Measurements from ENCODE around the gene SERTM2. TPM values are rescaled to one million over a fixed set of nuclear protein-coding genes. Genes with fewer than 3 reads are reported as not detected.
"Not testable (repeated sequence)": the region's sequence is repeated elsewhere in the genome, so short reads cannot be mapped to it uniquely, and the experiment has no call there.

SERTM2 gene
- not detected for polyA plus RNA-seq (2013, experiment 1 of 2; ENCODE audit: insufficient read length)
- polyA plus RNA-seq (2013, experiment 2 of 2; ENCODE audit: insufficient read length) = not detected

DNA sequence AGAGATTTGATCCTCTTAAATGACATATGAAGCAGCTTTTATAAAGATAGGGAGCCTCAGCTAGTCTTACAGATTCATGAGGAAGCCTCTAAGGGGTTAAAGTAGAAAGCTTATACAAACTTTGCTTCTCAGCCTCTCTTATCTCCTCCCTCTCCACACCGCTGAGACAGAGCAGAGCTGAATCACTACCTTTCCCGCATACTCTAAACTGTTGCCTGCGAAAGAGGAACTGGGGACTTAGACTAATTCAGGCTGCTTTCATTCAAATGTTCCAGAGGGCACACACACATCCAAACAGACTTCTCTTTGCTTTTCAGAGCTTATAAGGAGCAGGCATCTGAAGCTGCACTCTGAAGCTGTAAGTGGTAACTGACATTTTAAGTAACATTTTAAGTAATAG lies at the start of gene SERTM2:
Gene SERTM2, plus strand, starts transcription at position 169 of the 400 bp plus-strand sequence. CDS start 7,213 bp downstream, outside the sequence.
- peak; percentile 5 for DNase-seq

DNA sequence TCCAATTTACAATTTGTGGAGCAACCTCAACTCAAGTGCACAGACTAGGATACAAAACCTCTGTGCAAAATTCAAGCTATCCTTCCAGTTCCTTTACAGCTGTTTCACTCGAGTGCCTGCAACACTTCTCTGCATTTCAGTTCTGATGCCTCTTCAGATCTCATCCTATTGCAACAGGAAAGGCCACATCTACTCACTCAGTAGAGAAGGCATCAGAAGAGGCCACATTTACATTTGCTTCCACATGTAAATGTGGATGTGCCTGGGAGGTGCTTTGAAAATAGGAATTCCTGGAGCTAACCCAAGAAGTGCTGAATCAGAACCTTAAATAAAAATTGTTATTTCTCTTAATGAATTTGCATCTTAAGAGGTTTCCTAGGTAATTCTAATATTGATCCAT lies 45.8 kb upstream of the SERTM2 start:
- no peak for DNase-seq

DNA sequence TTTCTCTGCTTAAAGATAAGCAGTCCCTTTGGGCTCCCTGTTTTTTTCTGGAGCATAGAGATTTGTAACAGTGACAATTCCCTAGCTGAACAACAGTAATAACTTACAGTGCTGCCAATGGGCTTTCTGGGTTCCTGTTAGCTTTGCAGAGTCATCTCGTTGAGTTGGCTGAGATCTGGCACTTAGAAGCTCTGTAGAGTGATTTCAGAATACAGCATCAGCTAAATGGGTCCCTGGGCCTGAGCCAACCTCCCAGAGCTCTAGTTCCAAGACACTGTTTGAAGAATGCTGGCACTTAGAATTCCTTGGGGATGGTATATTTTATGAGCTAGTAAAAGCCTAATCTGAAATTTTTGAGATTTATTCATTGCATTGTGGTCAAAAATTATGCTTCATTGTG lies 43.5 kb upstream of the SERTM2 start:
- DNase-seq = no peak

DNA sequence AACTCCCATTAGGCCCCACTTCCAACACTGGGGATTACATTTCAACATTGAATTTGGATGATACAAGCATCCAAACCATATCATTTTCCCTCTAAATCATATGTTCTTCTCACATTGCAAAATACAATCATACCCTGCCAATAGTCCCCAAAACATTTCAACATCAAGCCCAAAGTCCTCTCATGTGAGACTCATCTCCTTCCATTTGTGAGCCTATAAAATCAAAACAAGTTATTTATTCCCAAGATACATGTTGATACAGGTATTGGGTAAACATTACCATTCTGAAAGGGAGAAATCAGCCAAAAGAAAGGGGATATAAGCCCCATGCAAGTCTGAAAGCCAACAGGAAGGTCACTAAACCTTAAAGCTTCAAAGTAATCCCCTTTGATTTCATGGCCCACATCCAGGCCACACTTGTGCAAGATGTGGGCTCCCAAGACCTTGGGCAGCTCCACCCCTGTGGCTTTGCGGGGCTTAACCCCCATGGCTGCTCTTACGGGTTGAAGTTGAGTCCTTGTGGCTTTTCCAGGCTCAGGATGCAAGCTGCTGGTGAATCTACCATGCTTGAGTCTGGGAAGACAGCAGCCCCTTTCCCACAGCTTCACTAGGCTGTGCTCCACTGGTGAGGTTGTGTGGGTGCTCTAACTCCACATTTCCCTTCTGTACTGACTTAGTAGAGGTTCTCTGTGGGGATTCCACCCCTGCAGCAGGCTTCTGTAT lies 40.6 kb upstream of the SERTM2 start:
- no peak for DNase-seq

DNA sequence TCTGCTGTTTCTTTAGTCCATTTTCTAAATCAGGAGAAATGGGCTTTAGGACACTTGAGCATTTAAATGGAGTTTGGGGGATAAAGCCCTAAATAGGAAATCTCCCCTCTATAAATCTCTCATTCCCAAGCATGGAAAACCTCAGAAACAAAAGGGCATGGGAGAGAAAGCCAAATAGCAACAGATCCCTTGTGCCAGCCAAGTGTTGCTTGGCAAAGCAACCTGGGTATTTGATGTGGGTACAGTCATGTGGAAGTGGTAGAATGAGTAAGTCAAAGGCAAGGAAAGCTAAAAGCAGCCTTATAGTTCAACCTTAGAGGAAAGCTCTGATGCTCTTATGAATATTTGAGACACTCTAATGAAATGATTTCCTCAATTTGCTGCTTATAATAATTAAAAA lies 29.5 kb upstream of the SERTM2 start:
- DNase-seq = no peak

DNA sequence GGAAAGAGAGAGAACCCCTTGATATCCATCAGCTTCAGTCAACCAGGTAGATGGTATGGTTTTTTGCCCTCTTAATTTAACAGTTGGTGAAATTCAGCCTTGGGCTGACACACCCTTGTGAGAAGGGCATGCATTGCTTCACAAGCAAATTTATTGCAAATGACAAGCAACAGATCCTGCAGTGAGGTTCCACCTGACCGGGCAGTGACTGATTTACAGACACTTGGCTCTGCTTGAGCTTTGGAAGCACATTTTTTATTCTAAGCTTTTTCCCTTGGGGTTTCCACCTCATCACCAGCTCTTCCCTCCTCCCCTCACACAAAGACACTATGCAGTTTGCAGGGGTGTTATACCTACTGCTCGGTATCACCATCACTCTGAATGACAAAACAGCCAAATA lies 28.3 kb upstream of the SERTM2 start:
- DNase-seq = no peak

DNA sequence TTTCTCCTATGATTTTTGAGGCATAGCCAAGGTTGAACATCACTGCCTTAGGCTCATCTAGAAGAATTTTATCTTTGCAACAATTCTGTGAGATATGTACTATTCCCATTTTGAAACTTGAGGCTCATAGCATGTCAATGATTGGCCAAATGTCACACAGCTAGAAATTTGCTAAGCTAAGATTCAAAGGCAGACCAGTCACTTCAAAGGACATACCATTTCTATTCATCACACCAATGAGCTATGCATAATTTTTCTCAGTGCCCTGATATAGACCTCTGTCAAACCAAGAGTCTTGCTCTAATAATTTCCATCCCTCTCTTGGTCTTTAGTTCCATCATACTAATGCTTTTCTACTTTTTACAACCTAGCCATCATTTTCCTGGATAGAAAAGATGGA lies 27.6 kb upstream of the SERTM2 start:
- no peak for DNase-seq

DNA sequence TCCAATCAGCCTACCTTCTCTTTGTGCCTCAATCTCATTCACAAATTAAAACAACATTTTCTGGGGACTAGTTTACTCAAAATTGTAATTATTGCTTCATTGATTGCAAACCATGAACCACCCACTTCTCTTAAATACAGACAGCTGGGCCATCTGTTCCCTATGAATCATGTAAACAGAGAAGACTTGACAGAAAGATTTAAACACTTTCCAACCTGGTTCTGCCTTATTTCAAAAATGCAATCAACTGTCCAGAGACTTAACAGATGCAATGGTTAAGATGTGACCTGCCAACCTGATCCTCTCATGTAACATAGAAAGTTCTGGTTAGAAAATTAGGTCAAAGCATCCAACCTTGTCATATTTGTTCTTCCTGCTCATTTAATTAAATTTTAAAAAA lies 20.8 kb upstream of the SERTM2 start:
- DNase-seq = no peak

DNA sequence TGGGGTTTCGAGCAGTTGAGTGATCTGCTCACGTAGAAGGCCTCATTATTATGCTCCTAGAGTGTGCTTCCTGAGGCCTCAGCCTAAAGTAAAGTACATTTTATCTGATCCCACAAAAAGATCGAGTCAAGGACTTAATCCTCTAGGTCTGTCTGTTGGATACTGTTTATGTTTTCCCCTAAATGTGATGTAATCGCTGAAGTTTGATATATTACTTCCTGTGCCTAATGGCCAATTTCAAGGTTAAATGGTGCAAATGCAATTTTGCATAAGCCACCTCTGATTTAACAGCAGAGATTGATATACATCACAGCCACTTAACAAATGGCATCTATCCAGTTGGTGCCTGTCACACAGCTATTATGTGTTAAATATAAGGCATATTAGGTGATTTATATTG lies 19.4 kb upstream of the SERTM2 start:
- DNase-seq = no peak

DNA sequence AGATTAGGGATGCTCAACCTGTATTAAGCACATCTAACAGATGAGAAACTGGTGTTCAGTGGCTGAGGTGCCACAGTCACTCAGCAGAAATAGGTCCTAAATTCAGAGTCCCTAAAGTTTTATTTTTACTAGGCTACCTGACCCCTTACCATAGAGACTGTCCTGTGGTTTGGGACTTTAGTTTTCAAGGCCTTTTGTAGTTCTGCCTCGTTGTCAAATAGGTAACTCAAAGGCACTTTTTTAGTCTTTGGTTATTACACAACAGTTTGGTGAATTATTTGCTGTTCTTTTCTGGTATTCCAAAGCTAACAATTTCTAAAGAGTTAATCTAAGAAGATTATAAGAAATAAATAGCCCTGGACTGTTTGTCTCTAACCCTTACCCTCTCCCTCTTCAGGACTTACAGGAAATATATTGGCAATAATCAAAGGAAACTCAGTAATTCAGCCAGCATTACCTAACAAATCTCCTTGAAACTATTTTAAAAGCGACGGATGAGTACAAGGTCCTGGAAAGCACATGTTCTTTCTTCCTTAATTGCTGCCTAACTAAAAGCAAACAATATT lies 12.8 kb upstream of the SERTM2 start:
- no peak for DNase-seq

DNA sequence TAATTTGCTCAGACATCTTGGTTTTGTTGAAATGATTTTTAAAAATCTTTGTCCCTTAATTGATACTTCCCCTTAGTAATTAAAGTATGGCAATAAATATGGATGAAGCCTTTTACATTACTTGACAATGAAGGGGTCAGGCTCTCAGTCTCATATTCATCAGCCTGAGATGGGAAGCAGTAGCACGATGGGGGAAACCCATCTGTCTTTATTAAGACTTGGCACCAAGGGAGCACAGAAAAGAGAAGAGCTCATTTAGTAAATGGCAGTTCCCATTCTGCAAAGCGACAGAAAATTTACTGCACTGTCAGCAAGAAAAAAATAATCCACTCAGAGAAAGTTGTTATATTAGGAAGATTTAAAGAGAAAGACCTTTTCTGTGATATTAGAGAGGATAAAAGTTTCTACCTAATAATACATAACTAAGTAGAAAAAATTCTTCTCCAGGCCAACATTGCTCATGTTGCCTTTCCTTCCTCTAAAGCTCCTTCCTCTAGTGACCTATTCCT lies 7.9 kb upstream of the SERTM2 start:
- DNase-seq = no peak

DNA sequence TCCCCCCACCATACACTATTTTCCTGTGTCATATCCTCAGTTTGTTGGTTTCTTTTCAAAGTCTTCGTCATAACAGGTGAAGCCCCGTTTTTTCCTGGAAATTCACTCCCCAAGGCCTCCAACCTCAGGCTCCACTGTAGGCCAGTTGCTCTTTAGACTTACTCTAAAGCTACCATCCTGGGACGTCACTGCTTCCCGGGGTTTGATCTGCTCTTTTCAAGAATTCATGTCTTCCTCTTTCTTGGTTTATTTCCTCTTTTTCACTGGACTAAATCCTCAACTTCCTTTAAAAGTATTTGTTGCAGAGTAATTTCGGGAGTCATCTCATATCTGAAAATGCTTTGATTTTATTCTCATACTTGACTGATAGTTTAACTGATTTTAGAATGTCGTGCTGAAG lies 6.5 kb upstream of the SERTM2 start:
- DNase-seq = no peak

DNA sequence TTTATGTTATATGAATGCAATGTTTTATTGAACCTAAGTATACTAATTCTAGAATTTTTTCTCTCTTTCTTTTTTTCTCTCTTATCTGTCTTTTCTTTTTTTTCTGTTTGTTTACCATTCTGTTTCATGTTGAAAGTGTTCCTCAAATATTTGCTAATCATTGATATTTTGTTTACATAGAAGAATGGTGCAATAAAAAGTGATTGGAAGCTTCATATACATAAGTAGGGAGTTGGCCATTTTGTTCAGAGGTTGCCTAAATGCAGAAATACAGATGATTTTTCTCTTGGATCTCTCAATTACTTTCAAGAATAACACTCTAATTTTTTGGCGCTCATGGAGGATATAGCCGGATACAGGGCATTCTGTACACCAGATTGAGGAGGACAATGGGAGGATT lies 5.7 kb upstream of the SERTM2 start:
- no peak for DNase-seq

DNA sequence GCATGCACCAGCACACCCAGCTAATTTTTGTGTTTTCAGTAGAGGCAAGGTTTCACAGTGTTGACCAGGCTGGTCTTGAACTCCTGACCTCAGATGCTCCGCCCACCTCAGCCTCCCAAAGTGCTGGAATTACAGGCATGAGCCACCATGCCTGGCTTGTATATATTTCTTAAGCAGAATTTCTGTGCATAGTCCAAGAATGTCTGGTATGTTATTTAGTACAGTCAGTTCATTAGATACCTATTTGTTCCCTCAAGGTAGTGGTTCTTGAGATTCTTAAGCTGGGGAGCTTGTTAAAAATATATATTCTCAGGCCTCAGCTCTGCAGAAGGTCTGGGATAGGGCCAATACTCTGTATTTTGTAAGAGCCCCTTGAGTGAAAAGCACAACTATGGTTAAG lies 4.6 kb upstream of the SERTM2 start:
- DNase-seq = no peak

DNA sequence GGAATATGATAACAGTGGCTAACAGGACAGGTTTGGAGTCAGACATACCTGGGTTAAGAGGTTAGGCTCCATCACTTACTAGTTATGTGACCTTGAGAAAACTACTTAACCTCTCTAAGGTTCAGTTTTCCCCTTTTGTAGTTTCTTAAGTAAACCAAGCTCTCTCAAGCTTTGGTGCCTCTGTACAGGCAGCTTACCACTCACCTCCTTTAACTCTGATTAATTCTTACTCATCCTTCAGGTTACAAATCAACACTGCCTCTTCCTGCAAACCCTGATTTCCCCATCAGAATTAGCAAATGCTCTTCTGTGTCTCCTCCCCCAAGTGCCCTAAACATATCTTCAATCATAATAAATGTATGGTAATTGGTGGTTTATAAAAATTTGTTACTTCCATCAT lies 3.5 kb upstream of the SERTM2 start:
- DNase-seq = no peak

DNA sequence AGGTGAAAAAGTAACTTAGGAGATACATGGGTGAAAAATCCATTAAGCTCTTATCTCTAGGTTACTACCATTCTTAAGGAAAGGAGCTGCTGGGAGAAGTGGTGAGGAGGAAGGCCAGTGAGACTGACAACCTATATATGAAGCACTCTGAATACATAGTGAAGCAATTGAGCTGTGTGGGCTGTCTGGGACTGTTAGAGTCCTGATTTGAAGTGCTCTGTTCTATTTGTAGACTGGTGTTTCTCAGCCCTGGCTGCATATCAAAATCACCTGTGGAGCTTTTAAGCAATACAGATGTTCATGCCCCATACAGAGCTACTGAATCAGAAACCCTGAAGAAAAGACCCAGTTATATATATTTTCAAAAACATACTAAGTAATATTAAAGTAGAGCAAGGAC lies 3.9 kb downstream of the SERTM2 start:
- no peak for DNase-seq

DNA sequence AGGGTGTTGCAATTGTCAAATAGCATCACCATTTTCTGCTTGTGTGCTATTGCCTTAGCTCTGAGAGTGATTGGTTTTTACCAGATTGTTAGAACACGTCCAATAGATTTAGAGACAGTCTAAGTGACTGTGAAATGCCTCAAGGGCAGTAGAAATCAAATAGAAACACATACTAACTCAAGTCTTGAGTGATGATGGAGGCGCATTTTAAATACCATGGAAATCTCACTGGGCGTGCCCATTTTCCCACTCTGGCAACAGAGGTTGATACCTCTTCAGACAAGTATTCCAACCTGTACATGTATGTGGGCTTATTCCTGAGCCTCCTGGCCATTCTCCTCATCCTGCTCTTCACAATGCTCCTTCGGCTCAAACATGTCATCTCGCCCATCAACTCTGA lies 7.2 kb downstream of the SERTM2 start:
- DNase-seq = no peak

DNA sequence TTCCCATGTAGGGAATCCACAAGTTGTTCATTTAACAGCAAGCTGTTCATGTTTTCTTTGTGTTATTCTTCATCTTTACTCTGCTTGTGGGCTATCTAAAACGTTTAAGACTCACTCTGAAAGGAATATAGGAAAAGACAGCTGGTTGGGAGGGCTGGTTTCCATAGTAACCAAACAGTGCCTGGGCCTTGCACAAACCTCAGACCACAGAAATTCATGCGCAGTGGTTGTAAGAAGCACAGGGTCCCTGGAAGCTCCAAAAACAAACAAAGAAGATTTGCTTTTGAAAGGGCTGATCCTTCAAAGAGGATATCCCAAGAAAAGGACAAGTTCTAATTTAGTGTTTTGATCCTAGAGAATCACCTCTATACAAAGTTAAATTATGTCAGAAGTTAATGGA lies 7.8 kb downstream of the SERTM2 start:
- DNase-seq = peak; percentile 74

DNA sequence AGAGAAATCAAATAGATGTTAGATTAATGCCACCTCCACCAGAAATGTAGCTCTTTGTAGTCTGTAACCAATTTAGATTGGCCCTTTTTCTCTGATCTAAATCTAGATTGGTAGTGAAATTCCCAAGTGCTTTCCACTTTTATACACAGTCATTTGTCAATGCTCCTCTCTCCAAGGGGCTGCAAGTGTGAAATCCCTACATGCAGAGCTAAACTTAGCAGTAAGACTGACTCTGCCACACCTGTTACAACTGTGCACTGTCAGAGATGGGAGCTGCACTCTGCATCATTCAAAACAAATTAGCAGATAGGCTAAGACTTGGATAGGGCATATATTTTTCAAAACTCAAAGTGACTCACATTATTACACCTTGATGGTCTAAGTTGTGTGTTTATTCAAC lies 9.1 kb downstream of the SERTM2 start:
- no peak for DNase-seq

DNA sequence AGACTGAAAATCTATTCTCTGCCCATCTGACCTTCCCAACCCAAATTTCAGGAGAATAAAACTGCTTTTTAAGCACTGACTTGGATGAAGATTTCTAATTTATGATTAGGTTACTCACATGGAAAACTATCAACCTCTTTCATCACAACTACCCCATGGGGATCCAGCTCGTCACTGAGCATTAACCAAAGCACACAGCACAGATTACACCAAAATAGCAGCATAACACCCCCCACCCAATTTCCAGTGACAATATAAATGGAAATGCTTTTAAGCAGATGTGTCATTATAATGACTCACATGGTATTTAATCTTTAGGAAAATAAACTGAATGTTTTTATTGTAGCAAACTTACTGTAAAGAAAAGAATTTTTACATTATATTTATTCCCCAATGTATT lies 9.7 kb downstream of the SERTM2 start:
- peak; percentile 61 for DNase-seq

DNA sequence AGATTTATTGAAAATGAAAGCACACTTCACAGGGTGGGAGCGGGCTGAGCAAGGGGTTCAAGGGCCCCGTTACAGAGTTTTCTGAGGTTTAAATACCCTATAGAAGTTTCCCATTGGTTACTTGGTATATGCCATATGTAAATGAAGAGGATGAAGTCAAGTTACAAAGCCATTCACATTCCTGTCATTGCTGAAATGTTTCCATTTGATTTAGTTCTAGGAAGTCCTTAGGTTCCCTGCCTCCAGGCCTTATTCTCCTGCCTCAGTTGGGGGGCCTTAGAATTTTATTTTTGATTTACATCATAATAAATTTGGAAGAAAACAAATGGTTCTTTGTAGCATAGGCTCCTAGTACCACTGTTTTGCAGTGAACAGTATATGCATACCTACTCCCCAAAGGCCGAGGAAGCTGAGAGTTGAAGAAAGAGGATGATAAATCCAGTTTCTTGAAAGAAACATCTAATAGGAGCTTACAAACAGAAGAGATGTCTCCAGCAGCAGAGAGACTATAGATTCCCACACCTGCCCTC lies 31.8 kb downstream of the SERTM2 start:
- DNase-seq = no peak

DNA sequence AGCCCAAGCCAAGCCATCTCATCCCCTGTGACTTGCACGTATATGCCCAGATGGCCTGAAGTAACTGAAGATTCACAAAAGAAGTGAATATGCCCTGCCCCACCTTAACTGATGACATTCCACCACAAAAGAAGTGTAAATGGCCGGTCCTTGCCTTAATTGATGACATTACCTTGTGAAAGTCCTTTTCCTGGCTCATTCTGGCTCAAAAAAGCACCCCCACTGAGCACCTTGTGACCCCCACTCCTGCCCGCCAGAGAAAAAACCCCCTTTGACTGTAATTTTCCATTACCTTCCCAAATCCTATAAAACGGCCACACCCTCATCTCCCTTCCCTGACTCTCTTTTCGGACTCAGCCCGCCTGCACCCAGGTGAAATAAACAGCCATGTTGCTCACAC lies 37.8 kb downstream of the SERTM2 start:
- DNase-seq = not testable (repeated sequence)

DNA sequence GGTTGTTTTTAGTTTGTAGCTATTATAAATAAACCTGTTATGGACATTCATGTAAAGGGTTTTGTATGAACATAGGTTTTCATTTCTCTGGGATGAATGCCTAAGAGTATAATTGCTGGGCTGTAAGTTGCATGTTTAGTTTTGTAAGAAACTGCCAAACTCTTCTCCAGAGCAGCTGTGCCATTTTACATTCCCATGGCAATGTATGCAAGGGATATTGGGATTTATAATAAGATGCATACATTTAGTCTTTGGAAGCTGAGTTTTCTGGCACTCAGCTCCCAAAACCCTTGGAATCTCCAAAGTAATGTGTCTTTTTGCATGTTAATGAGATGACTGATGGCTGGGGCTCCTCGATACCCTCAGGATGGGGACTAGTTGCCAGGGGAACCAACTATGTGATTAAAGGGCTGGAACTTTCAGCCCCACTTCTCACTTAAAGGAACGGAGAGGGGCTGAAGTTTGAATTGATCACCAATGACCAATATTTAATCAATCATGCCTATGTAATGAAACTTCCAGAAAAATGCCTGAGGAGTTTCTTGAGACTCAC lies 44.0 kb downstream of the SERTM2 start:
- DNase-seq = no peak

DNA sequence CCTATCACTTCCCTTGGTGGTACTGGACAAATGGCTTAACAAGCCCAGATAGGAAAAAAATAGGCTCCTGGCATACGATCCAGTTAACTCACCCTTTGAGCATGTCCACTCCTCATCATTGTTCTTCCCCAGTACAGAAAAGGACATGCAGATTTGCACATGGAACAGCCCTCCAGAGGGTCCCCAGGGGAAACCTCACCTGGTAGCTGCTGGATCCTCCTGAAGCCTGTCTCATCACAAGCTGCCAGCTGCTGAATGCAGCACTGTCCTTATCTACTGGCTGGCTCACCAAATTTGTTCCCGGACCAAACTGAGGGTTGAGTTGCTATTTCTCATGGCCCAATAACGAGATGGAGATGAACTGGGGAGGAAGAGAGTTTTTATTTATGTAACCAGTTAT lies 49.4 kb downstream of the SERTM2 start:
- DNase-seq = no peak

Data from fibroblast of skin of back (primary cell).